HG02884 (cell line): ENCODE measurements around the gene GNPAT.

Experiments
- ATAC-seq: cut with Tn5 transposase; IDR thresholded peaks from one replicate; pipeline ENCODE4 v1.9.1; 2021; ENCODE audit warnings: mild to moderate bottlenecking, moderate library complexity; ENCODE audit not compliant: unreplicated experiment

Gene GNPAT

DNA sequence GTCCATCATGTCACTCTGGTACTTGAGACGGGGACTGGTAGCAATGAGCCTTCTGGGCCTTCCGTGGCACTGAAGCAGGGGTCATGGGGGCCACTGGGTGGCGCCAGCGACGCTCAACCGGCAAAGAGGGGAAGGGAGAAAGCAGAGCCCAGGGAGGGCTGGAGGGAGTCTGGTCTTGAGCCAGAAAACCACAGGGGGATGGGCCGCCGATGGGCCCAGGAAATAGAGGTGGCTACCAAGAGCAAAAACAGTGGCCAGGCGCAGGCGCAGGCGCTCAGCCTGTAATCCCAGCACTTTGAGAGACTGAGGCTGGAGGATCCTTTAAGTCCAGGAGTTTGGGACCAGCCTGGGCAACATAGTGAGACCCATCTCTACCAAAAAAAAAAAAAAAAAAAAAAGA lies 74.9 kb downstream of the GNPAT start:
- ATAC-seq: no peak

DNA sequence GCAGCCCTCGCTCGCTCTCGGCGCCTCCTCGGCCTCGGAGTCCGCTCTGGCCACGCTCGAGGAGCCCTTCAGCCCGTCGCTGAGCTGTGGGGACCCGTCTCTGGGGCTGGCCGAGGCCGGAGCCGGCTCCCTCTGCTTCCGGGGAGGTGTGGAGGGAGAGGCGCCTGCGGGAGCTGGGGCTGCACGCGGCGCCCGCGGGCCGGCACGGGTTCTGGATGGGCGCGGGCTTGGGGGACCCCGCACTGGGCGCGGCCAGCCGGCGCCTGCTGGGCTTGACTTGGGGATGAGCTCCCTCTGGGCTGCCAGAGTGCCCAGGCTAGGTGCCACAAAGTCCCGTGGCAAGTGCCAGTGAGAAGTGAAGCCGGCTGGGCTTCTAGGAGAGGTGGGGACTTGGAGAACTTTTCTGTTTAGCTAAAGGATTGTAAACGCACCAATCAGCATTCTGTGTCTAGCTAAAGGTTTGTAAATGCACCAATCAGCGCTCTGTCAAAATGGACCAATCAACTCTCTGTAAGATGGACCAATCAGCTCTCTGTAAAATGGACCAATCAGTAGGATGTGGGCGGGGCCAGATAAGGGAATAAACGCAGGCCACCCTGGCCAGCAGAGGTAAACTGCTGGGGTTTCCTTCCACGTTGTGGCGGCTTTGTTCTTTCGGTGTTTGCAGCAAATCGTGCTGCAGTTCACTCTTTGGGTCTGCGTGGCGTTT lies 76.4 kb downstream of the GNPAT start:
- ATAC-seq: no peak

DNA sequence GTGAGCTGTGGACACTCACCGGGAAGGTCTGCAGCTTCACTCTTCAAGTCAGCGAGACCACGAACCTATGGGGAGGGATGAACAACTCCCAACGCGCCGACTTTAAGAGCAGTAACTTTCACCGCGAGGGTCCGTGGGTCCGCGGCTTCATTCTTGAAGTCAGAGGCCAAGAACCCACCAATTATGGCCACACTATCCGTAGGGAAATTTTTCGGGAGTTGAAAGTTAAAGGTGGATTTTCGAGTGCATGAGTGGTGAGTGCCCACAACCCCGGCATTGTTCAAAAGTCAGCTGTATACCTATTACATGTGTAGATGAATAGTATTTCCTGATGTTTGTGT lies 77.0 kb downstream of the GNPAT start:
- no peak for ATAC-seq

DNA sequence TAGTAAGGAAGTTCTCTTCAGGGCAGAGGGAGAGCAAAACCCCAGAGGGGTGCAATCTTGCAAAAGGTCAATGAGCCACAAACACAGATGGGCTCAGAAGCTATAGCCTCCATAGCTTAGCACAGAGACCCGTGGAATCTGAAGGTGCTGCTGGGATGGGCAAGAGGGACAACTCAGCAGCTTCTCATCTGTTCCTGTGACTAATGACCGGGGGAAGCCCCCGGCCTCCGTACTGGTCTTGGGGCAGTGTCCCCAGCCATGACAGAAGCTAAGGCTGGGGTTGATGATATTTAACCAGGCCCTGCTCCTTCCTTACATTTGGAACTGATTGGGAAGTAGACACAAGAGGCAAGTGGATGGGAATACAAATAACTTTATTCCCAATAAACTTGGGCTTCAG lies 77.6 kb downstream of the GNPAT start:
- no peak for ATAC-seq

DNA sequence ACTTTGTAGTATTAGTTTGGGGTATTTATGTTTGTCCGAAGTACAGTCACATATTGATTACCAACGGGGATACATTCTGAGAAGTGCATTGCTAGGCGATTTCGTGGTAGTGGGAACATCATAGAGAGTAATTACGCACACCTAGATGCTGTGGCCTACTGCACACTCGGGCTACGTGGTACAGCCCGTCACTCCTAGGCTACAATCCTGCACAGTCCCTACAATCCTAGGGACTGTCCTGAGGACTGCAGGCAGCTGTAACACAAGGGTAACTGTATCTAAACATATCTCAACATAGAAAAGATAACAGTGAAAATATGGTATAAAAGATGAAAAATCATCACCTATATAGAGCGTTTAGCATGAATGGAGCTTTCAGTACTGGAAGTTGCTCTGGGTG lies 78.1 kb downstream of the GNPAT start:
- no peak for ATAC-seq

- no peak for ATAC-seq
Observed at GRCh38 chr1:231322880-231323530, 82.0 kb downstream of the GNPAT start.

GRCh38 chr1:231324660-231325059 lies 83.6 kb downstream of the GNPAT start:
- ATAC-seq: no peak

DNA sequence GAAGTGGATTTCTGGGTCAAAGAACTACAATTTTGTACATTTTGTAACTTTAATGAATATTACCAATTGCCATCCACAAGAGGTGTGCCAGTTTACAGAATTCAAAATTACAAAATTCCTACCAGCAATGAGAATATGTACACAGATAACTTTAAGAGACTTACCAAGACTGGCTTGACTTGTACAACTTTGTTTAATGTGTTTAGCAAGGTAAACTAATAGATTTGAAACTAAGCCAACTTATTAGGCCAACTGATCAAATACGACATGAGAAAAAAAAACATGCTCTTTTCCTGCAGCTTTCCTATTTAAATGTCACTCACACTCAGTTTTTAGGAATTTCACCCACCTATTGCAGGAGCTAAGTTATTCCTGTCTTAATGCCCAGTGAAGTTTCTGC lies 85.2 kb downstream of the GNPAT start:
- no peak for ATAC-seq
